ENCODE results near the gene FAM131B. TPM values are rescaled to one million over a fixed set of nuclear protein-coding genes. Genes with fewer than 3 reads are reported as not detected.

The FAM131B gene
- total RNA-seq, 1 experiment from 2014 or later: 17.3 TPM

DNA sequence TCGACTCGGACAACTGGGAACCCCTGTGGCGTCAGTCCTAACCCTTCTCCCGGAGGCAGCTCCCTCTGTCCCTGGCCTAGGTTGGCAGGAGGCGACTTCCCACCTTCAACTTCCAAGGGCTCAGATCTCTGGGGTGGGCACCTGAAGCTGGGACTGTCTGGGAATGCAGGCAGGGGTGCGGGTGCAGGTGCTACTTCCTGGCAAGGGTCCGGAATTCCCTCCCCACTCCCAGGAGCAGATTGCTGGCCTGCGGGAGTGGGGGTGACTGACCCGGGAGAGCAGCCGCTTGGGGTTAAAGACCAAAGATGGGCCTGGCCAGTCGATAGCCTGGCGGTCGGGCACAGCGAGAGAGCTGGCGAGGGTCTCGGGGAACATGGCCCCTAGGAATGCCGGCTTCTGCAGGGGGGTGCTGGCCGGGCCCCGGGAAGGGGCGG lies 45.8 kb upstream of the FAM131B start:
- Mint-ChIP-seq H3K4me1 (peaks cover 80 to 84% of the 10 kb centered on the region in 2 experiments), H3K36me3 (ENCODE audit: insufficient read depth in 1 of 3, low read depth in 3 of 3) (peaks cover 28 to 31% (median 31%) of the 10 kb centered on the region in 3 experiments), H3K4me3 (peak overlapping the region; percentile 87 to 96), H3K27me3 (ENCODE audit: low read depth) (no peaks in the 10 kb centered on the region), H3K27ac (peak overlapping the region in 2 of 3 experiments; percentile 87 to 96; a peak in 4 of 7 replicates), H3K9me3 (no peaks in the 10 kb centered on the region)
- Histone ChIP-seq H2BK120ac (ENCODE audit: low read depth, low read length, poor library complexity, severe bottlenecking) (no peak overlapping the region), H3K9ac (ENCODE audit: extremely low read depth, insufficient read length, low read length) (peak overlapping the region; percentile 65), H3T11ph (ENCODE audit: low read length) (no peak overlapping the region), H3K23me2 (ENCODE audit: insufficient read length, low read depth, low read length, poor library complexity, severe bottlenecking) (peaks cover 10% of the 10 kb centered on the region), H3K14ac (ENCODE audit: insufficient read depth, low read length) (peak overlapping the region; percentile 83; the same call in 1 of the 2 replicates), H3K27ac (ENCODE audit: insufficient read length, low read depth, low read length) (no peak overlapping the region), H3K27me3 (ENCODE audit: insufficient read depth, low read length) (no peaks in the 10 kb centered on the region), H3K79me1 (ENCODE audit: insufficient read depth, low read depth, low read length, poor library complexity, severe bottlenecking) (no peaks in the 10 kb centered on the region), H4K5ac (ENCODE audit: insufficient read length, low read depth, low read length) (no peak overlapping the region), H4K8ac (replicated peaks; ENCODE audit: insufficient read length, low read depth, low read length) (no peak overlapping the region), H3K4me2 (ENCODE audit: insufficient read depth, insufficient read length, low read length) (peak overlapping the region; percentile 87), H4K91ac (ENCODE audit: insufficient read length, low read depth, low read length) (no peak overlapping the region), H4K20me1 (ENCODE audit: control insufficient read depth, insufficient read depth, insufficient read length) (no peaks in the 10 kb centered on the region), H2BK20ac (ENCODE audit: low read depth, low read length, poor library complexity, severe bottlenecking) (no peak overlapping the region), H3K56ac (ENCODE audit: insufficient read length, low read depth, low read length) (no peak overlapping the region), H2BK5ac (ENCODE audit: insufficient read length, low read length) (peak overlapping the region; percentile 24), H2AK5ac (ENCODE audit: insufficient read length, low read length) (no peak overlapping the region), H3K4me1 (ENCODE audit: insufficient read depth, low read length) (peaks cover 34% of the 10 kb centered on the region), H3K18ac (ENCODE audit: insufficient read length, low read depth, low read length) (peak overlapping the region; percentile 75), H3K4ac (ENCODE audit: low read depth, low read length) (no peak overlapping the region), H2BK15ac (ENCODE audit: low read depth, low read length) (no peak overlapping the region), H2AFZ (ENCODE audit: low read length) (no peak overlapping the region), H3K9me3 (ENCODE audit: control insufficient read depth, low read depth, low read length) (no peaks in the 10 kb centered on the region), H3K23ac (ENCODE audit: insufficient read length, low read depth, low read length) (no peak overlapping the region), H3K79me2 (ENCODE audit: insufficient read depth, low read length) (peaks cover 10% of the 10 kb centered on the region; the same call in 1 of the 2 replicates), H2BK12ac (ENCODE audit: insufficient read length, low read depth, low read length) (no peak overlapping the region)
- no CpG with 5 or more reads among the region's 20 CpGs for WGBS (ENCODE audit: extremely low coverage, insufficient read length, low lambda C conversion rate)
- DNase-seq: no peak
- TF ChIP-seq, protein P1, sequence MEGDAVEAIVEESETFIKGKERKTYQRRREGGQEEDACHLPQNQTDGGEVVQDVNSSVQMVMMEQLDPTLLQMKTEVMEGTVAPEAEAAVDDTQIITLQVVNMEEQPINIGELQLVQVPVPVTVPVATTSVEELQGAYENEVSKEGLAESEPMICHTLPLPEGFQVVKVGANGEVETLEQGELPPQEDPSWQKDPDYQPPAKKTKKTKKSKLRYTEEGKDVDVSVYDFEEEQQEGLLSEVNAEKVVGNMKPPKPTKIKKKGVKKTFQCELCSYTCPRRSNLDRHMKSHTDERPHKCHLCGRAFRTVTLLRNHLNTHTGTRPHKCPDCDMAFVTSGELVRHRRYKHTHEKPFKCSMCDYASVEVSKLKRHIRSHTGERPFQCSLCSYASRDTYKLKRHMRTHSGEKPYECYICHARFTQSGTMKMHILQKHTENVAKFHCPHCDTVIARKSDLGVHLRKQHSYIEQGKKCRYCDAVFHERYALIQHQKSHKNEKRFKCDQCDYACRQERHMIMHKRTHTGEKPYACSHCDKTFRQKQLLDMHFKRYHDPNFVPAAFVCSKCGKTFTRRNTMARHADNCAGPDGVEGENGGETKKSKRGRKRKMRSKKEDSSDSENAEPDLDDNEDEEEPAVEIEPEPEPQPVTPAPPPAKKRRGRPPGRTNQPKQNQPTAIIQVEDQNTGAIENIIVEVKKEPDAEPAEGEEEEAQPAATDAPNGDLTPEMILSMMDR (conservative IDR thresholded peaks at IDR 0.05): no peak
